Measurements from ENCODE around the gene EBF3. TPM values are rescaled to one million over a fixed set of nuclear protein-coding genes. Genes with fewer than 3 reads are reported as not detected.

The EBF3 gene
- total RNA-seq, 1 experiment from 2014 or later = not detected

DNA sequence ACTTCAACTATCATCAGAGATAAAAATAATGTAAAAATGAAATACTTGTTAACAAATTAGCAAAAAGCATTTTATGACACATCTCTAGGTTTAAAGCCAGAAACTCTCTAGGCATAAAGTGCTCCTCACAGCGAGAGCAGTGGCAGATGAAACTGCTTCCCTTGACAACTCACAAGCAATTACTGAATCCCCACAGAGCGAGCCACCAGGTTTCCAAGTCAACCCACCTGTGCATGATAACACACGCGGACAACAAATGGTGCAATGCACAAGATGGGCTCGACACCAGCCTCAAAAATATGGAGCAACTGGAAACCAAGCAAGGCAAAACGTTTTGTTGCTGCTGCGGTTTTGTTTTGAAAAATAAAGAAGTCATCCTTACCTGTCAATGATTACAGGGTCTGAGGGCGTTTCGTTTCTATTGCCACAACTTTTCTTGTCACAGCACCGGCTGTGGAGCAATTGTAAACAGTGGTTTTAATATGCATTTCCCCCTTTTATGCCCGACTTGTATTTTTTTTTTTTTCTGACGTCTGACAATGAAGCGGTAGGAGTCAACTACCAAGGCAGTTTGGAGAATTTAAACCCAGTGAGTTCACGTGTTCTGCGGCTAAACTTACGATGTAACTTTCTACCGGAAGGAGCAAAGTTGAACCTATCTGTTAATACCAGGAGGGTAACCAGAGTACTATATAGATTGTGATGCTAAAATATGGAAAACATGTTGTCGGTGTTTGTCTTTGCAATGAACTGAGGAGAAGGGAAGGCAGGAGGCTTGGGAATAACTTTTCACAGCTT is 7.0 kb downstream of the EBF3 start:
- Mint-ChIP-seq H3K36me3 (ENCODE audit: insufficient read depth, unreplicated experiment) (peaks cover under 1% of the 10 kb centered on the region), H3K4me1 (ENCODE audit: insufficient read depth, unreplicated experiment) (no peaks in the 10 kb centered on the region), H3K4me3 (ENCODE audit: unreplicated experiment) (no peak overlapping the region), H3K9me3 (ENCODE audit: unreplicated experiment) (no peaks in the 10 kb centered on the region), H3K27me3 (ENCODE audit: insufficient read depth, unreplicated experiment) (no peaks in the 10 kb centered on the region), H3K27ac (ENCODE audit: low read depth, unreplicated experiment) (no peak overlapping the region)
- no TSS peak for BruUV-seq (replicated peaks)
- DNase-seq (ENCODE audit: unreplicated experiment) = no peak
- TF ChIP-seq, protein P1, sequence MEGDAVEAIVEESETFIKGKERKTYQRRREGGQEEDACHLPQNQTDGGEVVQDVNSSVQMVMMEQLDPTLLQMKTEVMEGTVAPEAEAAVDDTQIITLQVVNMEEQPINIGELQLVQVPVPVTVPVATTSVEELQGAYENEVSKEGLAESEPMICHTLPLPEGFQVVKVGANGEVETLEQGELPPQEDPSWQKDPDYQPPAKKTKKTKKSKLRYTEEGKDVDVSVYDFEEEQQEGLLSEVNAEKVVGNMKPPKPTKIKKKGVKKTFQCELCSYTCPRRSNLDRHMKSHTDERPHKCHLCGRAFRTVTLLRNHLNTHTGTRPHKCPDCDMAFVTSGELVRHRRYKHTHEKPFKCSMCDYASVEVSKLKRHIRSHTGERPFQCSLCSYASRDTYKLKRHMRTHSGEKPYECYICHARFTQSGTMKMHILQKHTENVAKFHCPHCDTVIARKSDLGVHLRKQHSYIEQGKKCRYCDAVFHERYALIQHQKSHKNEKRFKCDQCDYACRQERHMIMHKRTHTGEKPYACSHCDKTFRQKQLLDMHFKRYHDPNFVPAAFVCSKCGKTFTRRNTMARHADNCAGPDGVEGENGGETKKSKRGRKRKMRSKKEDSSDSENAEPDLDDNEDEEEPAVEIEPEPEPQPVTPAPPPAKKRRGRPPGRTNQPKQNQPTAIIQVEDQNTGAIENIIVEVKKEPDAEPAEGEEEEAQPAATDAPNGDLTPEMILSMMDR (IDR thresholded peaks at IDR 0.05; ENCODE audit: unreplicated experiment) = no peak
- POLR2A ChIA-PET = interaction anchor here (0.6 kb wide), 1 partner anchor 1908 kb away, joined by 4 read pairs; no protein-coding TSS in a partner anchor
- CTCF ChIA-PET = interaction anchor here (0.6 kb wide), 1 partner anchor 15 kb away, joined by 3 read pairs; no protein-coding TSS in a partner anchor
- intact Hi-C loops (cut with micrococcal nuclease) = no loop called here

DNA sequence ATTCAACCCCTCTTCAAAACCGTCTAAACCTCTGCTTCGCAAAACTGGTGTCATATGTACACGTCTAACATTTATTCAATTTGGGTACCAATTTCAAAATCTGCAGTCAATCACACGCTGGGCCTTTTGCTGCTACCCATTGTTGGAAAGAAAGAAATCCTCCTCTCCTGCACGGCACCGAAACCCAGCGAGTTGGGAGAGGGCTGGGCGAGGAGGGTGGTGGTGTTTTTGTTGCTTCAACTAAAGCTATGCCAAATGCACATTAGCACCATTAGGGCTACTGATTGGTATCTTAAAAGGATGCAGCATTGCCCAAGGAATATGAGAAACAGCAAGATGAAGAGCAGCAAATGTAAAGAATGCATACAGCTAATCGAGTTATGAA is 7.8 kb downstream of the EBF3 start:
- TF ChIP-seq, protein P1 (IDR thresholded peaks at IDR 0.05; ENCODE audit: unreplicated experiment) = no peak
- H3K4me3 Mint-ChIP-seq (ENCODE audit: unreplicated experiment) = no peak overlapping the region
- DNase-seq (ENCODE audit: unreplicated experiment) = no peak
- no TSS peak for BruUV-seq (replicated peaks)
- no peaks in the 10 kb centered on the region for H3K9me3 Mint-ChIP-seq (ENCODE audit: unreplicated experiment)
- CTCF ChIA-PET = no interaction called here
- H3K27me3 Mint-ChIP-seq (ENCODE audit: insufficient read depth, unreplicated experiment) = no peaks in the 10 kb centered on the region
- POLR2A ChIA-PET = no interaction called here
- H3K36me3 Mint-ChIP-seq (ENCODE audit: insufficient read depth, unreplicated experiment) = no peaks in the 10 kb centered on the region
- no peak overlapping the region for H3K27ac Mint-ChIP-seq (ENCODE audit: low read depth, unreplicated experiment)
- intact Hi-C loops (cut with micrococcal nuclease) = no loop called here
- H3K4me1 Mint-ChIP-seq (ENCODE audit: insufficient read depth, unreplicated experiment) = no peaks in the 10 kb centered on the region

DNA sequence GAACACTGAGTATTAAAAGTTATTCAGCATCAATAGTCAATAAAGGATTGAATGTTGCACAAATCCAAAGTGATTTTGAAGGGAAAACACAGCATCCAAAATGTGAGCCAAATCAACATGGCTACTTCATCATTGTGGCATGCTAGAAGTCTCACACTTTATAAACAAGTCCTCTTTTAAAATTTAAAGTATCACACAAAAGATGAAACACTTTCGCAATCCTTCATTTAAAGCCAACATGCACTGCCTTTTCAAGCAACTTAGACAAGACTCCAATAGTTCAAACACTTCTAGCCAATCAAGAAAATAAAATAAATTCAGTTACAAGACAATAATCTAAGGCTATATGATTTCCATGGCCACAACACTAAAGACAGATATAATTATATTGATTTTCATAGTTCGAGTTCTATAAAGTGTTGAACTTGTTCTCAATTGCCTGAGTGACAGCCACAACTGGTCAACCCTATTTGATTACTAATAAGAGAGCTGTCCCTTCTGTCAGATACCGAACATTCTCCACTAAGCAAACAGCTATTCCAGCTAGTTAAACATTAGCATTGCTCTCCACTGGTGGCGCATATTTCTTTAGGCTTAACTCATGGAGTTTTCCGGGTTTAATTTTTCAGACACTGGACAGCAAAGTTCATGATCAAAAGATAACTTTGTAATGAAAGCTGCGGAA is 8.3 kb downstream of the EBF3 start:
- Mint-ChIP-seq H3K36me3 (ENCODE audit: insufficient read depth, unreplicated experiment) (no peaks in the 10 kb centered on the region), H3K27ac (ENCODE audit: low read depth, unreplicated experiment) (no peak overlapping the region), H3K27me3 (ENCODE audit: insufficient read depth, unreplicated experiment) (no peaks in the 10 kb centered on the region), H3K9me3 (ENCODE audit: unreplicated experiment) (no peaks in the 10 kb centered on the region), H3K4me3 (ENCODE audit: unreplicated experiment) (no peak overlapping the region), H3K4me1 (ENCODE audit: insufficient read depth, unreplicated experiment) (no peaks in the 10 kb centered on the region)
- CTCF ChIA-PET = no interaction called here
- BruUV-seq (replicated peaks) = no TSS peak
- intact Hi-C loops (cut with micrococcal nuclease) = no loop called here
- POLR2A ChIA-PET = no interaction called here
- TF ChIP-seq, protein P1 (IDR thresholded peaks at IDR 0.05; ENCODE audit: unreplicated experiment) = no peak
- no peak for DNase-seq (ENCODE audit: unreplicated experiment)

DNA sequence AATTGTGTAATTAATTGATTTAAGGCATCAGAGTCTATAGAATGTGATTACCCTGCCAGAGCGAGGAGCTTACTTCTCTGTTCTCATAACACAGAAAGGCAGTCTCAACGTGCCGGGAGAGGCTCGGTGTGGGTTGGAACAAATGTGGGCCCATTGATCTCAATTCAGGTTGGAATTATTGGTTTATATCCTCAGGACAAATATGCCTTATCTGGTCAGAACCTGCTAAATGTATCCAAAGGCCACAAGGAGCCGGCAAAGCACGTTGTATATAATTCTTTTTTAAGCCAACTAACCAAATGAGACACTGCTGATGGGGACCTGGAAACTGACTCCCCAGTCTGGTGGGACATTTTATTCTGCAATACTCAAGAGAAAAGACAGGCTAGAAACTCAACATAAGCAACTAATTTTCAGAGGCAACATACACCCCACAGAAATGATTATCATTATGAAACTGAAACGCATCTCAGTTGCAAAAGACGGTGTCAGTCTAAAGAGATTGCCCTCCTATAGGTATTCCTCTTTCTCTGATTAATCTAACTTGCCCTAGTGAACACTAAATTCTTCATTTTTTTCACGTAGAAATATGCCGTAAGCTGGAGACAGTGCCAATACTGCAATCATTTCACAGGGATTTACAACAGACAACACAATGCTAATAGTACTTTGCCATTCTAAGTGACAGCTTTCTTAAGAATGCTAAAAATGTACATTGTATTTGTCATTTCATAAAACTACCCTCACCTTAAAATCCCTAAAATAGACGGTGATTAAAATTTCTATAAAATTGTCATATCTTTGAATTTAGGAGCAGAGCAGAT is 9.4 kb downstream of the EBF3 start:
- Mint-ChIP-seq H3K4me1 (ENCODE audit: insufficient read depth, unreplicated experiment) (no peaks in the 10 kb centered on the region), H3K4me3 (ENCODE audit: unreplicated experiment) (no peak overlapping the region), H3K9me3 (ENCODE audit: unreplicated experiment) (no peaks in the 10 kb centered on the region), H3K36me3 (ENCODE audit: insufficient read depth, unreplicated experiment) (no peaks in the 10 kb centered on the region), H3K27me3 (ENCODE audit: insufficient read depth, unreplicated experiment) (no peaks in the 10 kb centered on the region), H3K27ac (ENCODE audit: low read depth, unreplicated experiment) (no peak overlapping the region)
- CTCF ChIA-PET = no interaction called here
- POLR2A ChIA-PET = no interaction called here
- TF ChIP-seq, protein P1 (IDR thresholded peaks at IDR 0.05; ENCODE audit: unreplicated experiment) = no peak
- no TSS peak for BruUV-seq (replicated peaks)
- intact Hi-C loops (cut with micrococcal nuclease) = no loop called here
- DNase-seq (ENCODE audit: unreplicated experiment) = no peak
